Keratinocyte (primary cell): ENCODE data around the gene HOXC9. TPM values are rescaled to one million over a fixed set of nuclear protein-coding genes. Genes with fewer than 3 reads are reported as not detected.

ENCODE experiments used
- DNase-seq: peaks from one replicate; pipeline ENCODE4 v3.0.0-alpha.2; 2011; ENCODE audit warnings: low read depth, missing footprints, low spot score
- FAIRE-seq: peaks from 2 replicates; lab custom pipeline; 2011; peaks lifted over from hg19 to GRCh38; lab: Jason Lieb, UNC
- H2AFZ ChIP-seq: 2 replicates; pipeline ENCODE4 v1.6.0; 2012; ENCODE audit warnings: low read length, control low read depth, inconsistent platforms; ENCODE audit not compliant: control insufficient read depth
- H3K27ac ChIP-seq: 2 replicates; pipeline ENCODE4 v1.5.1; 2011; ENCODE audit warnings: low read length; ENCODE audit not compliant: control insufficient read depth, insufficient read depth
- H3K27me3 ChIP-seq: 3 replicates; pipeline ENCODE4 v1.6.0; 2011; ENCODE audit warnings: low read length; ENCODE audit not compliant: control insufficient read depth, insufficient read depth; ENCODE audit errors: extremely low read depth
- H3K36me3 ChIP-seq, 2 experiments: 2 replicates in 1 of 2; 3 replicates in 1 of 2; pipeline ENCODE4 v1.5.1; 2011; ENCODE audit warnings: low read length in 2 of 2, mild to moderate bottlenecking in 1 of 2; ENCODE audit not compliant: control insufficient read depth in 2 of 2, insufficient read depth in 2 of 2; ENCODE audit errors: extremely low read depth in 1 of 2
- H3K4me1 ChIP-seq: 3 replicates; pipeline ENCODE4 v1.5.1; 2011; ENCODE audit warnings: low read length; ENCODE audit not compliant: control insufficient read depth, insufficient read depth; ENCODE audit errors: extremely low read depth
- H3K4me2 ChIP-seq: 3 replicates; pipeline ENCODE4 v1.6.0; 2011; ENCODE audit warnings: low read depth, low read length; ENCODE audit not compliant: control insufficient read depth, insufficient read depth; ENCODE audit errors: extremely low read depth
- H3K4me3 ChIP-seq, 3 experiments: fragments of 200-600 bp in 1 of 3; sonication (generic) in 1 of 3; 2 replicates in 2 of 3; 3 replicates in 1 of 3; pipeline ENCODE4 v1.5.1; 2011 to 2016; ENCODE audit warnings: low read length in 3 of 3, mild to moderate bottlenecking in 3 of 3, control low read depth in 2 of 3, inconsistent platforms in 1 of 3, low read depth in 1 of 3, mixed read lengths in 1 of 3, mixed run types in 1 of 3, moderate library complexity in 1 of 3; ENCODE audit not compliant: control insufficient read depth in 2 of 3, insufficient read depth in 2 of 3; ENCODE audit errors: extremely low read depth in 1 of 3
- H3K79me2 ChIP-seq: 2 replicates; pipeline ENCODE4 v1.6.0; 2012; ENCODE audit warnings: low read length; ENCODE audit not compliant: control insufficient read depth, insufficient read depth
- H3K9ac ChIP-seq: 3 replicates; pipeline ENCODE4 v1.6.0; 2011; ENCODE audit warnings: low read length; ENCODE audit not compliant: control insufficient read depth, insufficient read depth; ENCODE audit errors: extremely low read depth
- H3K9me1 ChIP-seq: 3 replicates; pipeline ENCODE4 v1.6.0; 2011; ENCODE audit warnings: low read length; ENCODE audit not compliant: control insufficient read depth, insufficient read depth; ENCODE audit errors: extremely low read depth
- H3K9me3 ChIP-seq: 2 replicates; pipeline ENCODE4 v1.5.1; 2012; ENCODE audit warnings: low read depth, low read length; ENCODE audit not compliant: control insufficient read depth
- H4K20me1 ChIP-seq: 3 replicates; pipeline ENCODE4 v1.6.0; 2011; ENCODE audit warnings: low read length; ENCODE audit not compliant: control insufficient read depth, insufficient read depth; ENCODE audit errors: extremely low read depth
- EZH2 ChIP-seq: IDR thresholded peaks from one replicate; pipeline ENCODE4 v1.6.1; 2012; ENCODE audit warnings: inconsistent platforms, mild to moderate bottlenecking, low read length, moderate library complexity
- dilution Hi-C: fragments of 300-500 bp; cut with MboI; formaldehyde crosslinking; loops from one replicate; pipeline ENCODE4 v1.7.0; 2020; ENCODE audit warnings: low sequenced_read_pairs; ENCODE audit not compliant: extremely low pct_ligation_motif_present
- polyA plus RNA-seq, 5 experiments: library from polyadenylated mRNA; depleted of rRNA in 3 of 5; stranded (reverse) in 3 of 5; stranded (forward) in 1 of 5; unstranded in 1 of 5; fragments of >200 nt; gene quantifications; 1 replicate in 1 of 5; 2 replicates in 3 of 5; 3 replicates in 1 of 5; pipeline versions ENCODE4 v1.2.1 to v1.2.3, GENCODE V29; 2011 to 2012; ENCODE audit warnings: missing spikeins in 2 of 5, low read depth in 1 of 5, low replicate concordance in 1 of 5
- TF ChIP-seq, protein P1 (sequence below), 3 experiments: IDR thresholded peaks in 1 of 3; conservative IDR thresholded peaks in 1 of 3; optimal IDR thresholded peaks in 1 of 3; 2 replicates in 2 of 3; 3 replicates in 1 of 3; pipeline versions ENCODE3 to v1.5.1; 2011; ENCODE audit warnings: low read length in 3 of 3, mild to moderate bottlenecking in 3 of 3, moderate library complexity in 2 of 3, control low read depth in 1 of 3, inconsistent platforms in 1 of 3; ENCODE audit not compliant: insufficient read depth in 2 of 3; ENCODE audit errors: extremely low read depth in 1 of 3

HOXC9 gene
- polyA plus RNA-seq, 1 donor (not counting 4 experiments of a cell fraction or from before 2014, with no cell fraction given) = 1.8 TPM

GRCh38 chr12:54014377-54015017, 14.5 kb downstream of the HOXC9 start:
- Histone ChIP-seq H3K27ac (no peak overlapping the region), H3K79me2 (peaks cover 29% of the 10 kb centered on the region), H2AFZ (no peak overlapping the region), H3K4me1 (peaks cover 19% of the 10 kb centered on the region), H4K20me1 (no peaks in the 10 kb centered on the region), H3K9ac (no peak overlapping the region), H3K4me3 (no peak overlapping the region), H3K4me2 (no peak overlapping the region), H3K27me3 (no peaks in the 10 kb centered on the region), H3K36me3 (no peaks in the 10 kb centered on the region), H3K9me1 (no peaks in the 10 kb centered on the region), H3K9me3 (no peaks in the 10 kb centered on the region)
- FAIRE-seq (no peak), DNase-seq (no peak)
- dilution Hi-C loops = no loop called here
- TF ChIP-seq, protein P1, sequence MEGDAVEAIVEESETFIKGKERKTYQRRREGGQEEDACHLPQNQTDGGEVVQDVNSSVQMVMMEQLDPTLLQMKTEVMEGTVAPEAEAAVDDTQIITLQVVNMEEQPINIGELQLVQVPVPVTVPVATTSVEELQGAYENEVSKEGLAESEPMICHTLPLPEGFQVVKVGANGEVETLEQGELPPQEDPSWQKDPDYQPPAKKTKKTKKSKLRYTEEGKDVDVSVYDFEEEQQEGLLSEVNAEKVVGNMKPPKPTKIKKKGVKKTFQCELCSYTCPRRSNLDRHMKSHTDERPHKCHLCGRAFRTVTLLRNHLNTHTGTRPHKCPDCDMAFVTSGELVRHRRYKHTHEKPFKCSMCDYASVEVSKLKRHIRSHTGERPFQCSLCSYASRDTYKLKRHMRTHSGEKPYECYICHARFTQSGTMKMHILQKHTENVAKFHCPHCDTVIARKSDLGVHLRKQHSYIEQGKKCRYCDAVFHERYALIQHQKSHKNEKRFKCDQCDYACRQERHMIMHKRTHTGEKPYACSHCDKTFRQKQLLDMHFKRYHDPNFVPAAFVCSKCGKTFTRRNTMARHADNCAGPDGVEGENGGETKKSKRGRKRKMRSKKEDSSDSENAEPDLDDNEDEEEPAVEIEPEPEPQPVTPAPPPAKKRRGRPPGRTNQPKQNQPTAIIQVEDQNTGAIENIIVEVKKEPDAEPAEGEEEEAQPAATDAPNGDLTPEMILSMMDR (optimal IDR thresholded peaks at IDR 0.05 in 1 of 3, IDR thresholded peaks at IDR 0.05 in 1 of 3, conservative IDR thresholded peaks at IDR 0.05 in 1 of 3; ENCODE audit: extremely low read depth in 1 of 3, insufficient read depth in 2 of 3, low read length in 3 of 3) = no peak
- no peak for TF ChIP-seq EZH2

GRCh38 chr12:54015018-54015931, 15.3 kb downstream of the HOXC9 start:
- peaks cover 31% of the 10 kb centered on the region for H3K79me2 ChIP-seq
- H3K4me3 ChIP-seq = no peak overlapping the region
- dilution Hi-C loops = no loop called here
- TF ChIP-seq EZH2 = no peak
- TF ChIP-seq, protein P1 (optimal IDR thresholded peaks at IDR 0.05 in 1 of 3, IDR thresholded peaks at IDR 0.05 in 1 of 3, conservative IDR thresholded peaks at IDR 0.05 in 1 of 3; ENCODE audit: extremely low read depth in 1 of 3, insufficient read depth in 2 of 3, low read length in 3 of 3) = no peak
- DNase-seq (no peak), FAIRE-seq (no peak)
- no peaks in the 10 kb centered on the region for H3K9me1 ChIP-seq
- peaks cover 21% of the 10 kb centered on the region for H3K4me1 ChIP-seq
- H3K4me2 ChIP-seq = no peak overlapping the region
- no peaks in the 10 kb centered on the region for H3K9me3 ChIP-seq
- H4K20me1 ChIP-seq = no peaks in the 10 kb centered on the region
- H3K27me3 ChIP-seq = no peaks in the 10 kb centered on the region
- no peak overlapping the region for H3K9ac ChIP-seq
- H3K36me3 ChIP-seq = no peaks in the 10 kb centered on the region
- H3K27ac ChIP-seq = no peak overlapping the region
- H2AFZ ChIP-seq = no peak overlapping the region
